Choroid plexus epithelial cell (primary cell): ENCODE measurements around the gene AIPL1.

Experiments used
- DNase-seq: peaks from one replicate; pipeline ENCODE4 v3.0.0-alpha.2; 2010; ENCODE audit warnings: low read depth
- H3K4me3 ChIP-seq: 2 replicates; pipeline ENCODE4 v1.5.1; 2011; ENCODE audit warnings: low read depth, mild to moderate bottlenecking, control low read depth, low read length, moderate library complexity
- TF ChIP-seq, protein P1 (sequence below): conservative IDR thresholded peaks from 2 replicates; pipeline ENCODE4 v1.5.1; 2011; ENCODE audit warnings: low read depth, mild to moderate bottlenecking, control low read depth, inconsistent platforms, low read length, moderate library complexity

Gene AIPL1

DNA sequence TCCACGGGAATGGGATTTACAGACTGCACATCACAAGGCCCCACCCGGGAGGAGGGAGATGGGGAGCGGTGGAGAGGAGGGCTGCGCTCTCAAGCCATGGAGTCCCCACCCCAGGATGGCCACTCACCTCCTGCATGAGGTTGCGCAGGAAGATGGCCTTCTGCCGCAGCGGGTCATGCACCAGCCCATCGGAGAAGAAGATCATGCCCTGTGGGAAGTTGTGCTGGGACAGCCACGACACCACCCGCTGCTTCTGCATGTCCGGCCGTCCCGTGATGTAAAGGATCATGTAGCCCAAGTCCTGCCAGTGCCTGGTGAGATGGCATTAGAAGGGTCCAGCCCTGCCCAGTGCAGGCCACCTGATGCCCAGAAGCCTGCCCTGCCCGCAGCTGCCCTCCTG, 26.3 kb upstream of the AIPL1 start:
- TF ChIP-seq, protein P1, sequence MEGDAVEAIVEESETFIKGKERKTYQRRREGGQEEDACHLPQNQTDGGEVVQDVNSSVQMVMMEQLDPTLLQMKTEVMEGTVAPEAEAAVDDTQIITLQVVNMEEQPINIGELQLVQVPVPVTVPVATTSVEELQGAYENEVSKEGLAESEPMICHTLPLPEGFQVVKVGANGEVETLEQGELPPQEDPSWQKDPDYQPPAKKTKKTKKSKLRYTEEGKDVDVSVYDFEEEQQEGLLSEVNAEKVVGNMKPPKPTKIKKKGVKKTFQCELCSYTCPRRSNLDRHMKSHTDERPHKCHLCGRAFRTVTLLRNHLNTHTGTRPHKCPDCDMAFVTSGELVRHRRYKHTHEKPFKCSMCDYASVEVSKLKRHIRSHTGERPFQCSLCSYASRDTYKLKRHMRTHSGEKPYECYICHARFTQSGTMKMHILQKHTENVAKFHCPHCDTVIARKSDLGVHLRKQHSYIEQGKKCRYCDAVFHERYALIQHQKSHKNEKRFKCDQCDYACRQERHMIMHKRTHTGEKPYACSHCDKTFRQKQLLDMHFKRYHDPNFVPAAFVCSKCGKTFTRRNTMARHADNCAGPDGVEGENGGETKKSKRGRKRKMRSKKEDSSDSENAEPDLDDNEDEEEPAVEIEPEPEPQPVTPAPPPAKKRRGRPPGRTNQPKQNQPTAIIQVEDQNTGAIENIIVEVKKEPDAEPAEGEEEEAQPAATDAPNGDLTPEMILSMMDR: no peak
- DNase-seq: no peak
- H3K4me3 ChIP-seq: no peak overlapping the region

- no peak overlapping the region for H3K4me3 ChIP-seq
- TF ChIP-seq, protein P1: no peak
- no peak for DNase-seq
Observed at GRCh38 chr17:6460531-6461161, 25.7 kb upstream of the AIPL1 start.

GRCh38 chr17:6458460-6458950, 23.6 kb upstream of the AIPL1 start:
- DNase-seq: no peak
- TF ChIP-seq, protein P1: no peak
- H3K4me3 ChIP-seq: no peak overlapping the region

GRCh38 chr17:6457688-6458459, 23.0 kb upstream of the AIPL1 start:
- DNase-seq: no peak
- H3K4me3 ChIP-seq: no peak overlapping the region
- TF ChIP-seq, protein P1: no peak

GRCh38 chr17:6456914-6457687, 22.2 kb upstream of the AIPL1 start:
- TF ChIP-seq, protein P1: no peak
- DNase-seq: peak; percentile 54
- H3K4me3 ChIP-seq: no peak overlapping the region

DNA sequence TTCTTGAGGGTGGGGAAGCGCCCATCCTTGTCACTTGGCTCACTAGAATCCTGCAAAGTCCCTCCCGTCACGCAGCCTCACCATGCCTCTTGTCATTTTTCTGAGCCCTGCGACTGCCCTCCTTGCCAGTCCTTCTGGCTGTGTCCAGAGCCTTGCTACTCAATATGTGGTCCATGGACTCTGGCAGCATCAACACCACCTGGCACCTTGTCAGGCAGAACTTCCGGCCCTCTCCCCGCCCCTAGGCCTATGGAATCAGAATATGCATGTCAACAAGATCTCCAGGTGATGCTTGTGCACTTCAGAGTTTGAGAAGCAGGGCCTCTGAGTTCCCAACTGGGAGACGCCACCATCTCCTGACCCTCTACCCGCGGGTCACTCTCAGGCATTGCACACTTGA, 21.4 kb upstream of the AIPL1 start:
- no peak for DNase-seq
- H3K4me3 ChIP-seq: no peak overlapping the region
- TF ChIP-seq, protein P1: no peak
